ENCODE measurements around the gene TET2. TPM values are rescaled to one million over a fixed set of nuclear protein-coding genes. Genes with fewer than 3 reads are reported as not detected.

TET2 gene
- total RNA-seq, 1 experiment from 2014 or later = 7.0 TPM

- POLR2A ChIA-PET = no interaction called here
- Histone ChIP-seq H3K4me3 (ENCODE audit: low read depth in 2 of 2, low read length in 2 of 2) (no peak overlapping the region), H3K4me1 (ENCODE audit: control insufficient read depth, insufficient read depth, low read length) (no peaks in the 10 kb centered on the region), H3K27me3 (ENCODE audit: control insufficient read depth, insufficient read depth, low read length) (no peaks in the 10 kb centered on the region), H3K36me3 (ENCODE audit: control insufficient read depth, insufficient read depth, low read length) (no peaks in the 10 kb centered on the region), H3K27ac (ENCODE audit: low read length) (no peak overlapping the region), H3K9me3 (ENCODE audit: control insufficient read depth, insufficient read depth, low read depth, low read length) (no peaks in the 10 kb centered on the region)
- DNase-seq (ENCODE audit: low read depth, low spot score) (no peak), ATAC-seq (no peak)
- CTCF ChIA-PET = no interaction called here
- TF ChIP-seq TCF7L2 (IDR thresholded peaks at IDR 0.05; ENCODE audit: low read depth, low read length) (no peak), REST (IDR thresholded peaks at IDR 0.05; ENCODE audit: insufficient read depth in 1 of 2, low read depth in 2 of 2, low read length in 1 of 2) (no peak), SIN3A (IDR thresholded peaks at IDR 0.05; ENCODE audit: borderline replicate concordance, insufficient read depth, low read depth, low read length) (no peak), POLR2AphosphoS5 (IDR thresholded peaks at IDR 0.05; ENCODE audit: low read depth, low read length) (no peak)
- TF ChIP-seq, protein P1, sequence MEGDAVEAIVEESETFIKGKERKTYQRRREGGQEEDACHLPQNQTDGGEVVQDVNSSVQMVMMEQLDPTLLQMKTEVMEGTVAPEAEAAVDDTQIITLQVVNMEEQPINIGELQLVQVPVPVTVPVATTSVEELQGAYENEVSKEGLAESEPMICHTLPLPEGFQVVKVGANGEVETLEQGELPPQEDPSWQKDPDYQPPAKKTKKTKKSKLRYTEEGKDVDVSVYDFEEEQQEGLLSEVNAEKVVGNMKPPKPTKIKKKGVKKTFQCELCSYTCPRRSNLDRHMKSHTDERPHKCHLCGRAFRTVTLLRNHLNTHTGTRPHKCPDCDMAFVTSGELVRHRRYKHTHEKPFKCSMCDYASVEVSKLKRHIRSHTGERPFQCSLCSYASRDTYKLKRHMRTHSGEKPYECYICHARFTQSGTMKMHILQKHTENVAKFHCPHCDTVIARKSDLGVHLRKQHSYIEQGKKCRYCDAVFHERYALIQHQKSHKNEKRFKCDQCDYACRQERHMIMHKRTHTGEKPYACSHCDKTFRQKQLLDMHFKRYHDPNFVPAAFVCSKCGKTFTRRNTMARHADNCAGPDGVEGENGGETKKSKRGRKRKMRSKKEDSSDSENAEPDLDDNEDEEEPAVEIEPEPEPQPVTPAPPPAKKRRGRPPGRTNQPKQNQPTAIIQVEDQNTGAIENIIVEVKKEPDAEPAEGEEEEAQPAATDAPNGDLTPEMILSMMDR (IDR thresholded peaks at IDR 0.05) = no peak
- BruUV-seq (replicated peaks) = no TSS peak
- intact Hi-C loops (cut with micrococcal nuclease; ENCODE audit: unreplicated experiment) = no loop called here
- in situ Hi-C loops (cut with HindIII; ENCODE audit: low pct_unique_long_range_greater_than_20kb, low sequenced_read_pairs) = no loop called here
Observed at GRCh38 chr4:105305019-105305836, 158.6 kb downstream of the TET2 start.

DNA sequence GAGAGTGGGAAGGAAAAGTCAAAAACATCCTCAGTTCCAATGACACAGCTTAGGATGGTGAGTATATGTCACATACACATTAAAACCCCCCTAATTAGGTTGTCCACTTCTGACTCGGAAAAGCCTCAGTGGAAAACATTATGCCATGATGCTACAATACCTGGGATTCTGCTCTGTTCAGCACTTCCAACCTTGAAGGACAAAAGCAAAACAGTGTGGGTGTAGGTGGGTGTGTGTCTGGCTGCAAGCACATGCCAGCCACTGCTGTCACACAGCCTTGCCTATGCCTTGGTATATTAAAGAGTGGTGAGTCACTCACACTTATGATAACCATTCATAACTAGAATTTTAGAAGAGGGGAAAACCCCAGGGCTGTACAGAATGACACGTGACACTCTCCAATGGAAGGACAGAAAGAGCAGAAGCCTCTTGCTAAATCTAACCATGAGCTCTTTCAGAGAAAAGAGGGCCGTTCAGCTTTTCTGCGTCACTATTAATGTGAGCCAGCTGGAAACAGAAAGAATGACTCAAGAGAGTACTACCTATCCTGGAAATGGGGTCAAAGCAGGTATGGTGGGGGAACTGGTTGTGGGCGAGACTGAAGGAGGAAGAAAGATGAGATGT lies 159.6 kb downstream of the TET2 start:
- H3K4me1 ChIP-seq (ENCODE audit: control insufficient read depth, insufficient read depth, low read length) = no peaks in the 10 kb centered on the region
- BruUV-seq (replicated peaks) = no TSS peak
- ChIA-PET CTCF (no interaction called here), POLR2A (no interaction called here)
- H3K27me3 ChIP-seq (ENCODE audit: control insufficient read depth, insufficient read depth, low read length) = no peaks in the 10 kb centered on the region
- H3K4me3 ChIP-seq (ENCODE audit: low read depth in 2 of 2, low read length in 2 of 2) = no peak overlapping the region
- in situ Hi-C loops (cut with HindIII; ENCODE audit: low pct_unique_long_range_greater_than_20kb, low sequenced_read_pairs) (no loop called here), intact Hi-C loops (cut with micrococcal nuclease; ENCODE audit: unreplicated experiment) (no loop called here)
- ATAC-seq = no peak
- no peaks in the 10 kb centered on the region for H3K36me3 ChIP-seq (ENCODE audit: control insufficient read depth, insufficient read depth, low read length)
- no peak overlapping the region for H3K27ac ChIP-seq (ENCODE audit: low read length)
- TF ChIP-seq REST (IDR thresholded peaks at IDR 0.05; ENCODE audit: insufficient read depth in 1 of 2, low read depth in 2 of 2, low read length in 1 of 2) = no peak
- no peak for TF ChIP-seq POLR2AphosphoS5 (IDR thresholded peaks at IDR 0.05; ENCODE audit: low read depth, low read length)
- TF ChIP-seq TCF7L2 (IDR thresholded peaks at IDR 0.05; ENCODE audit: low read depth, low read length) = no peak
- TF ChIP-seq, protein P1 (IDR thresholded peaks at IDR 0.05) = no peak
- no peak for TF ChIP-seq SIN3A (IDR thresholded peaks at IDR 0.05; ENCODE audit: borderline replicate concordance, insufficient read depth, low read depth, low read length)
- H3K9me3 ChIP-seq (ENCODE audit: control insufficient read depth, insufficient read depth, low read depth, low read length) = no peaks in the 10 kb centered on the region
- DNase-seq (ENCODE audit: low read depth, low spot score) = no peak

Measured in Panc1 (cell line).